GM18909 (cell line): ENCODE results near the gene SCYGR3.

Source experiments
- ATAC-seq: cut with Tn5 transposase; IDR thresholded peaks from one replicate; pipeline ENCODE4 v1.9.1; 2021; ENCODE audit warnings: mild to moderate bottlenecking; ENCODE audit not compliant: unreplicated experiment, poor library complexity

Gene SCYGR3, protein sequence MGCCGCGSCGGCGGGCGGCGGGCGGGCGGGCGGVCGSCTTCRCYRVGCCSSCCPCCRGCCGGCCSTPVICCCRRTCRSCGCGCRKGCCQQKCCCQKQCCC

DNA sequence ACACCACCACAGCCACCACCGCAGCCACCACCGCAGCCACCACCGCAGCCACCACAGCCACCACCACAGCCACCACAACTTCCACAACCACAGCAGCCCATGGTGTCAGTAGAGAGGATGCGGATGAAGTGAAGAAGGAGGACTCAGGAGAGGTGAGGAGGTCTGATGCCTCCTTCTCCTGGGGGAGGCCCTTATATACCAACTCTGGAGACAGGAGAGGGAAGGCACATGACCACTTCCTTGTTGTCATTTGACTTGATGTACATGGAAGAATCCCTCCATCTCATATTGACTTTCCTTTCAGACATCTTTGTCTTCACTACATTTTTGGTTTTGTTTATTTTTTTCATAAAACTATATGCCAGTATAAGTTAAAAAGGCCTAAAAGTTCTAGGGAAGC lies at the start of gene SCYGR3:
TSS of gene SCYGR3 (minus strand) at position 101 of the 400 bp plus-strand sequence. CDS start at position 101, 0 bp downstream.
- no peak for ATAC-seq

DNA sequence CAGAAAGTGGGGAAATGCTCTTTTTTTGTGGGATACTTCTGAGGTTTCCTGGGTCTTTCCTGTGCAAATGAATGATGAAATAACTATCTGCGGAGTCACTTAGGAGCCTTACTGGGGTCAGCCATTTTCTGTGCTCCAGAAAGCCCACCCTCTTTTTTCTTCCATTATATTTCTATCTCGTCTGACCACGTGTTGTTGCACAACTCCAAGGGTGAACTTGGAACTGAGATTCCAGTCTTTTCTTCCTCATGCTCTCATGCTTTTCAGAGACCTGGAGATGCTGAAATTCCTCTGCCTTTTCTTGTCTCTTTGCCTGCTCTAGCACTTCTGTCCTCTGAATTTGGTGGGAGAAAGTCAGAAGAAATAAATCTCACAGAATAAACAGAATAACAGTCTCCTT lies 47.2 kb upstream of the SCYGR3 start:
- ATAC-seq = no peak

DNA sequence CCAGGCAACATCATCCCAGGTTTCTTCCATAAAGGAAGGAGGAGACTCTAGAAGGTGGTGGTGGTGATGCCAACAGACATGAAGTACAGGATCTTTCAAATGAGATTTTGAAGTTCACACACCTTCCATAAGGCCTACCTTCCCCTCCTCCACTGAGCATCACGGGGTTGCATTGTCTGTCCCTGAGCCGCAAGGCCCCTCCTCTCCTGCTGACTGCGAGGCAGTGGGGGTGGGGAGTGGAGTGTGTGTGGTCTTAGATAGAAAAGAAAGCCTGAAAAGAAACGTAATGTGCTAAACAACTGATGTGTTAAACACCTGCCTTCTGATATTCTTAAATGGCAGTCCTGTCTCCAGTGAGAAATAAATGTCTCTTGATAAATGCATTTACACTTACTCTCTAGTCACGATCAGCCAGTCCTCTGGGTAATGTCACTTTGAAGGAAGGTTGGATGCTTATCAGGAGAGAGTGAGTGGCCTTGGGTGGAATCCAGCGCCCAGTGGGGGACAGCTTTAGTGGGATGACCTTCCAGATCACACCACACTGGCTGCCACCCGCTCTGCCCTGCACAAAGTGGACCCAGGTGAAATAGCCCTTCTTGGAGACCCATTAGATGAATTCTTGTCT lies 46.5 kb upstream of the SCYGR3 start:
- ATAC-seq = no peak

DNA sequence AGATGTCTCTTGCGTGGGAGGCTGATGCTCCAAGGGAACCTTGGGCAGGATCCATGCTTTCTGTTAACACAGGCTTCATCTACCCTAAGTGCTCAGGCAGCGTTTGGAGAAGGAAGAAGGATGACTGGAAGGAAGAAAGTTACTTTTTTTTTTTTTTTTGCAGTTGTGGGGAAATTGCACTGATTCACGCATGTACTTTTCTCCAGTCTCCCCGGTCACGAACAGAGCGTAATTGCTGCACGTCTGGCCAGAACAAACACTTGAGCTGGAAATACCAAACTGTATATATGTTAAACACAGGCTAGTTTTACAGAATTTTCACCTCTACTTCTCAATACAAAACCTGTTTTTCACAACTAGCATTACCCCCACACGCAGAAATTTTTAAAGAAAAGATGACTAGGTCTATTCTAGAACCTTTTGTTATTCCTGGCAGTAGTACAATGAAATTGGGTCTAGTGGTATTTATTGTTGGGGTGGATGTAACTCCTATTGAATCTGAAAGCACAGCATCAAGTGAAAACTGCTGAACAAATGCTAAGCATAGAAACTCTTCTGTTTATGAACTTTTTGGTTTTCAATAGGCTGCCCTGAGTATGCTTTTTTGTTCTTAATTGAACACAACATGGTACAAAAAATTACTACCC lies 42.7 kb upstream of the SCYGR3 start:
- no peak for ATAC-seq

DNA sequence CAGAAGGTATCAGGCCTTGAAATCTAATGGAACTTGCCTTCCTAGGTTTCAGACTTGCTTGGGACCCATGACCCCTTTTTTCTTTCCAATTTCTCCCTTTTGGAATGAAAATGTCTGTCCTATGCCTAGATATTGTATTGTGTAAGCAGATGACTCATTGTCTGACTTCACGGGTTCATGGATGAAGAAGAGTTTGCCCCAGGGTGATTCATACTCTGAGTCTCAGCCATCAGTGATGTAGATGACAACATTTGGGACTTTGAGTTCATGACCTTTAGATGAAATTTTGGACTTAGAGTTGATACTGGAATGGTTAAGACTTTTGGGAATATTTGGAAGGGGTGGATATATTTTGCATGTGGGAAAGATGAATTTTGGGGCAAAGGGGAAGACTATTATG lies 40.8 kb upstream of the SCYGR3 start:
- no peak for ATAC-seq

DNA sequence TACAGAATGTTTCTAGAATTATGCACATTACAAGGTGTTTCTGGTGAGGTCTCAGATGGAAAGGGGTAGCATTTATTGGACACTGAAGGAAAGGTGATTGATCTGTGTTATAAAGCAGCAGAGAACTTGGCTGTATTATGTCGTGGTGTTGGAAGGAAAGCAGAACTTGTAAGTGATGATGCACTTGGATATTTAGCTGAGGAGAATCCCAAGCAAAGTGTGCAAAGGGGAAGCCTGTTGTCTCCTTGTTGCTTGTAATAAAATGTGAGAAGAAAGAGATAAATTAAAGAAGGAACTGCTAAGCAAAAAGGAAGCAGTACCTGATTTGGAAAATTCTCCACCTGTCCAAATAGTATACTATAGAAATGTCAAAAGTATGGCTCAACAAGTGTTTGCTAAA lies 39.8 kb upstream of the SCYGR3 start:
- ATAC-seq = no peak

DNA sequence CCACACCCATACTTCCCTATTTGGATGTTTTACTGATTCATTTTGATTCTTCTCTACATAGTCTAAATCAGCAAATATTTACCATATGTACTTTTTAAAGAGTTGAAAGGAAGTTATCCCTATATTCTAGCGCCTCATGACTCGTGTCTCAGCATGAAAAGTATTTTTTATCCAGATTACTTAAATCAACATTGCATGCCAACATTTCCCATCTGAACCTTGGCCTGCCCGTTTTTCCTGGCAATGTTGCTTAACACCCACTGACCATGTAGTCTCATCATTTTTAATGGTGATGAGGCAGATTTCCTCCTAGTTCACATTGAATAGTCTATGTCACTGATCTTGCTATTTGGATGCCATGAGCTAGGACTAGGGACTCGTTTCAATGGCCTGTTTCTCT lies 38.8 kb upstream of the SCYGR3 start:
- ATAC-seq = no peak

DNA sequence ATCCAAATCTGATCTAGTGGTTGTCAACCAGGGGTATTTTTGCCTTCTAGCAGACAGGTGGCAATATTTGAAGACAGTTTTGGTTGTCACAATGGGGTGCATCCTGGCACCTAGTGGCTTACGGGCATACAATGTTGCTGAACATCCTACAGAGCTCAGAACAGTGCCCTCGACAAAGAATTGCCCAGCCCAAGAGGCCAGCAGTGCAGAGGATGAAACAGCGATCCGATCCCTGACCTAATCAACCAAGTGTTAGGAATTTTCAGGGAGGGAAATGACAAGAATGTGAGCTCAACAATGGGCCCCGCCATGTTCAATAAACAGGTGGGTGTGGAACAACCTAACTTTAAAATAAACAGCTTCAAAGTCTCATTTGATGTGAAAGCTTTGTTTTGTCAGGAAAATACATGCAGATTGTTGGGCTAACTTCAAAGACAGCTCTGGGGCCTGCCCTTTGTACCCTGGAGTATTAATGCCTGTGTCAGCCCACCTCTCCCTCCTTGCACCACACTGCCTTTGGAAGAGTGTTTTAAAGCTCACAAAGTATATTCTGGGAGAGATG lies 29.4 kb upstream of the SCYGR3 start:
- no peak for ATAC-seq

DNA sequence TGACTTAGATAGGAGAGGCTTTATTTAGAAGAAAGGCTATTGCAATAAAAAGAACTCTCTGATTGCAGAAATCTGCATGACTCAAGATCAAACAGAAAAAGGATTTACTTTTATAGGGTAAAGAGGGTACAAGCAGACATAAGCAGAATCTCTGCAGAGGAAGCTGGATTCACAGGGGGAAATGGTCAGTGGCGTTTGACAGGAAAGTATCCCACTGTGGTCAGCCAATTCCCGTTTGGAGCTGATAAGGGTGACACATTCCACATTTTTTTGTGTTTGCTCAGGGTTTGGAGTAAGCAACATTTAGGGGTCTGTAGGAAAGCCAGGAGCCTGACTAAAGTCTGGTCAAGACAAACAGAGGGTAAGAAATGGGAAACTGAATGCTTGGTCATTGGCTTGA lies 28.0 kb upstream of the SCYGR3 start:
- no peak for ATAC-seq

DNA sequence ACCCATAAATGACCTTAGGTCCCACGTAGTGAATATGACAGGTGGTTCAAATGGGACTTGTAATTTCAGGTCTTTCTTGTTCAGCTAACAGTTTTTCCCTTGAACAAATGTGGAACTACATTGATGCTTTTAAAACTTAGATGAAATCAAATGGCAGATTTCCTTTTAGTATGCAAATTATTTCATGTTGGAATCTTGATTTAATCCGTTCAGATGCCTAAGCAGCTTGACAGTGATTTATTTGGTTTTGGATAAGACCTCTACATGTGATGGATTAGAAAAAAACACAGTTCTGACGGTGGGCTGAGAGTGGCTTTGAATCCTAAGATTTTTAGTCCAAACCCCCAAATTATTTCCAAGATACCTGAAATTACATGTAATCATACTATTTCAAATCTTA lies 19.6 kb upstream of the SCYGR3 start:
- no peak for ATAC-seq

DNA sequence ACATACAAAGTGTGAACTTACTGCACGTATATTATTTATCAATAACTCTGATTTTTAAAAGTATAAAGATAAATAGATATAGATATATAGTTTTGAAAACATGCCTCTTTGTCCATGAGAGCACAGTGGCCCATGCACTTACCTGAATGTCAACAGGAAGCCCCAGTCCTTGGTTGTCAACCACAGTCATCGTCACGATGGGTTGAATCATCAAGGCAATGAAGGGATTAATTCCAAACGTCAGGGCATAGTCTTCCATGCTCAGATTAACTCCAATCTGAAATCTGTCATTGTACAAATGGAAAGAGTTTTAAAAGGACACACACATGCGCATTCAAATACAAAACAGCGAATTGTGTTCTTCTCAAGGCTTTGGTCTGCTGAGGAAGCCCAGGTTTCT lies 18.2 kb upstream of the SCYGR3 start:
- ATAC-seq = no peak

DNA sequence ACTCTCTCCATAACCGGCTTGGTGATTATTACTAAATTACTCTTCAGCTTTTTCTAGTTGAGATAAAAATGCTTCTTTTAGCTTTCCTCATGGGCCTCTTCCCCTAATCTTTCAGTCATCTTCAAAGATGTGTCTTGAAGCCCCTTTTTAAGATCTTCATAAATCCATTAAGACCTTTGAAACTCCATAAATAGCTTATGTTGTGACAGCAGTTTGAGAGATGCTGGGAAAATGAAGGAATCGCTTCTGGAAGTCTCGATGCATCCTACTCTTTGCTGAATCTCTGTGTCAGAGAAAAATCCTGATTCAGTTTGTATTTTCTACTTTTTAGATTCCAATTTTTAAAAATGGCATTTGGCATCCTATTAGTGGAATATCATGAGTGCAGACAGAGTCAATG lies 15.7 kb upstream of the SCYGR3 start:
- ATAC-seq = no peak

DNA sequence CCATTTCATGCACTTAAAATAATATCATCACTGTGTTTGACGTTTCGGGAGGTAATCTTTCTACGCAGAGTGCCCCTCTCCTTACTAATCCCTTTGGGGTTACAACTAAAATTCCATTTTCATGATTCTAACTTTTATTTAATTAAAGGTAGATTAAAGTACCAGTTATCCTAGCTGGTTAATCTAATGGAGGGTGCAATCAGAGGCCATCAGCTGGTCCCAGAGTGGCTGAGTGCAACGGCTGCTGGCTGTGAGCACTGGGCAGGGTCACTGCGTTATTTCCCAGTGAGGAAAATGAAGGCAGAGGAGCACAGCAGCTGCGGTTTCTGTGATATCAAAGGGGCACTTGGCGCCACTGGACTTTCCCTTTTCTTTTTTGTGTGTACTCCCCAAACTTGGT lies 14.8 kb upstream of the SCYGR3 start:
- no peak for ATAC-seq

DNA sequence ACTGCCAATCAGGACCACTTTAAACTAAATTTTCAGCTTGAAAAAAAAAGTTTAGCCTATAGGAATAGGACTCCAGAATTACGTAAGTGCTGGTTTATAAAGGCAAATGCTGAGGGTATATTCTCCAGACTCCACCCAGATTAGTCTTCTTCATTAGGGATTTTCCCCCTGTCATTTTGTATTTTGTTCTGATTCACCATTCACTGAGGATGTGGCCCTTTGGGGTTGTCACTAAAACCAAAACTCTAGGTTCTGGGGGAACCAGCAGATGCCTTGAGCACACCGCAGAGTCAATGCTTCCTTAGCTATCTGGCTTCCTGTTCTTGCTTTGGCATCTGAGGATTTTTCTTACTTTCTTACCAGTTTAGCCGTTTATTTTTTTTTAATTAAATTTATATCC lies 13.1 kb upstream of the SCYGR3 start:
- ATAC-seq = peak; percentile 96

DNA sequence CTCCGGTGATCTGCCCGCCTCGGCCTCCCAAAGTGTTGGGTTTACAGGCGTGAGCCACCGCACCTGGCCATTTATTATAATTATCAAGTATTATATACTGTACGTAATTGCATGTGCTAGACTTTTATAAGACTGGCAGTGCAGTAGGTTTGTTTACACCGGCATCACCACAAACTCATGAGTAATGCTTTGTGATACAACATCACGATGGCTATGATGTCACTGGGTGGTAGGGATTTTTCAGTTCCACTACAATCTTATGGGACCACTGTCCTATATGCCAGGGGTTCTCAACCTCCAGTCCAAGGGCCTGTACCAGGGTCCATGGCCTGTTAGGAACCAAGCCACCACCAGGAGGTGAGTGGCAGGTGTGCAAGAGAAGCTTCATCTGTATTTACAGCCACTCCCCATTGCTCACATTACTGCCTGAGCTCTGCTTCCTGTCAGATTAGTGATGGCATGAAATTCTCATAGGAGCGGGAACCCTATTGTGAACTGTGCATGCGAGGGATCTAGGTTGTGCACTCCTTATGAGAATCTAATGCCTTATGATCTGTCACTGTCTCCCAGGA lies 12.0 kb upstream of the SCYGR3 start:
- no peak for ATAC-seq

DNA sequence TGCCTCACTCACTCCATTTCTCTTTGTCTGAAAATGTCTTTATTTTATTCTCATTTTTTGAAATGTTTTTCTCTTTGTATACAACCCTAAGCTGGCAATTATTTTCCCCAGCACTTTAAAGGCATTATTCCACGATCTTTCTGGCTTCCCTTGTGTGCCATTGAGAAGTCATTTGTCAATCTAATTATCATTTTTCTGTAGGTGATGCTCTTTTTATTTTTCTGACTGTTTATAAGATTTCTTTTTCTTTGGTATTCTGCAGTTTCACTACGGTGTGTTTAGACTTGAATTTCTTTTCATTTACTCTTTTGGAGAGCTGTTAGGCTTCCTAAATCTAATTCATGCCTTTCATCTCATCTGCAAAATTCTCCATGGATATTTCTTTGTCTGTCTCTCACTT lies 10.8 kb upstream of the SCYGR3 start:
- no peak for ATAC-seq

DNA sequence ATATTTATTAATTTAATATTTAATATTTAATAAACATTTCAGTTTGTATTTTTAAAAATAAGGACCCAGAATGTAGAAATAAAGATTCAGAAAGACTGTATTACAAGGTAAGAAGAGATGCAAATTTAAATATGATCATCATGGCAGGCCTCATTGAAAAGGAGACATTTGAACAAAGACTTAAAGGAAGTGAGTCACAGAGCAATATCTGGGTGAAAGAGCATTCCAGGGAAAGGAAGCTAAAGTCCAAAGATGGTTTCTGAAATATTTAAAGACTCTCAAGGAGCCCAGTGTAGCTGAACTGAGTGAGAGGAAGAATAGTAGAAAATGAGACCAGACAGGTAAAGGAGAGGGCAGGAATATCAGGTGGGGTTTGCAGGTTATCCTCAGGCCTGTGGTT lies 8.6 kb upstream of the SCYGR3 start:
- no peak for ATAC-seq

DNA sequence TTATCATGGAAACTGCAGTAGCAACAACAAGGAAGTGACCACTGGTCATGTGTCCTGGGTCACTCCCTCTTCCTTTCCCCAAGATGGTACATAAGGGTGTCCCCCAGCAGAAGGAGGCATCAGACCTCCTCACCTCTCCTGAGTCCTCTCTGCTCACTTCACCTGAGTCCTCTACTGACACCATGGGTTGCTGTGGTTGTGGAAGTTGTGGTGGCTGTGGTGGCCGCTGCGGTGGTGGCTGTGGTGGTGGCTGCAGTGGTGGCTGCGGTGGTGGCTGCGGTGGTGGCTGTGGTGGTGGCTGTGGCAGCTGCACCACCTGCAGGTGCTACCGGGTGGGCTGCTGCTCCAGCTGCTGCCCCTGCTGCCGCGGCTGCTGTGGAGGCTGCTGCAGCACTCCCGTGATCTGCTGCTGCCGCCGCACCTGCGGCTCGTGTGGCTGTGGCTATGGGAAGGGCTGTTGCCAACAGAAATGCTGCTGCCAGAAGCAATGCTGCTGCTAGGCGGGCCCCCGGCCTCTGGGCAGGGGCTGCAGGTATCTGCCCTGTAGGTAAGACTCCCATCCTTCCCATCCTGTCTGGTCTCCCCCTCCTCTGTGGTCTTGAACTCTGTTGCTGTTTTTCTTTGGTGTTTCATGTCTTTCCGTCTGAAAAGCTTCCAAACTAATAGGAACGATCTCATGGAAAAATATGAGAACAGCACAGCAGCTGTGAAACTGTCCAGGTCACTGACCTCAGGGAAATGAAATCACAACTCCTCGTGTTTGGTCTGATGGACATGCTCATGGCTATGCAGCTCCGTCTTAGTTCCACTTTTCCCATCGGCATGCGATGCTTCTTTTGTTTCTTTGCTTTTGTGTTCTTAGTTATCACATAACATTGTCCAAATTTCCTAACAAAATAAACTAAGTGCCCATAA lies 2.9 kb upstream of the SCYGR3 start, which contains the start of gene SCYGR4:
TSS of gene SCYGR4 (plus strand) at position 183 of the 915 bp plus-strand sequence. CDS start at position 183, 0 bp downstream.
- ATAC-seq = no peak

DNA sequence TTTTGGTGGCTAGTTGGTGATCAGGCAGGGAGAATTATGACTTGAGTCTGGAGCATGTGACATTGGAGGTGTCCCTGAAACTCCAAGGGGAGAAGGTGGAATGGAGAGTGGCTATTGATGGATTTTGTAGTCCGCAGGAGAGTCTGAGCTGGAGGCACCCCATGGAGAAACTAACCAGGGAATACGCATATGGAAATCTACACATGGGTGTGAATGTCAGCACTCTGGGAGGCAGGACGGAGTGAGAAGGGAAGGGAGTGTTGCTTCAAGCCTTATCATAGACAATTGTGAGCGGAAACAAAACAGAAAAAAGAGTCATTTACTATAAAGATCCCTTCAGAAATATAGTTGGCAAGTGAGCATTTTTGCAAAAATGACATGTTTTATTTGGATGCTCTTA lies 2.0 kb upstream of the SCYGR3 start:
- ATAC-seq = no peak

DNA sequence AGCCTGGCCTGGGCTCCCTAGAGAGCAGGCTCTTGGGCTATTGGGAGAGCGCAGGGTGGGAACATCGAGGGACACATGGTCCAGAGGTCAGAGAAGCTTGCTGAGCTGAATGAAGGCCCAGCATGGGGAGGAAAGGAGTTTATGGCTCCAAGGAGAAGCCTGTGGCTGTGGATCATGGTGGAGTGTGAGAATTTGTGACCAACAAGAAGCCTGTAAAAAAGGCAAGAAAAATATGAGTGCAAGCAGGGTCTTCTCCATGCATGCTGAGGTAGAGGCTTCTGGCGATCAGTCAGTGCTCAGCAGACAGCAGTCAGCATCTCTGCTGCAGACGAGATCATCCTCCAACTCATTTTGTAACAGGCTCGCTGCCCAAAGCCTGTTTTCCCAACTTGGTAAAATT lies 1.3 kb upstream of the SCYGR3 start:
- ATAC-seq = no peak
